ENCODE measurements around the gene MAPK1IP1L. TPM values are rescaled to one million over a fixed set of nuclear protein-coding genes. Genes with fewer than 3 reads are reported as not detected.

MAPK1IP1L gene
- total RNA-seq (2014; rRNA removed; shearing (Covaris generic)) (138 and 162 TPM in 2 replicates), polyA plus RNA-seq (2016; fragmentation: Nextera tagmentation; extraction: Ambion mirVana) (64.0 and 72.4 TPM in 2 replicates)
- long read RNA-seq, partial matches to known transcripts = 4 of 47 reads
- long read RNA-seq, other reads (novel, unspliced or antisense) = 43 of 47 reads

GRCh38 chr14:55051423-55052268 lies at the start of gene MAPK1IP1L:
Gene MAPK1IP1L, plus strand, starts transcription at chr14:55051647. Its CDS starts 10,037 bp downstream, at chr14:55061684.
- Mint-ChIP-seq H3K27me3 (ENCODE audit: insufficient read depth, low read depth, poor library complexity) (no peaks in the 10 kb centered on the region), H3K9me3 (no peaks in the 10 kb centered on the region), H3K36me3 (ENCODE audit: low read depth) (peaks cover 34% of the 10 kb centered on the region; the same call in 2 of the 3 replicates), H3K27ac (peak within 1 kb of the TSS; percentile 100), H3K4me1 (peaks cover 26% of the 10 kb centered on the region), H3K4me3 (peak within 1 kb of the TSS; percentile 88)
- H3K27me3 ChIP-seq (ENCODE audit: insufficient read depth) = no peaks in the 10 kb centered on the region
- DNase-seq (ENCODE audit: low spot score) = peak; percentile 96
- H4K20me1 ChIP-seq (replicated peaks; ENCODE audit: insufficient read depth) = peaks cover 20% of the 10 kb centered on the region
- TF ChIP-seq CTCF (conservative IDR thresholded peaks at IDR 0.05; ENCODE audit: low read depth in 2 of 2) = peak; percentile 65 to 92
- TF ChIP-seq EZH2phosphoT487 (IDR thresholded peaks at IDR 0.05; ENCODE audit: unreplicated experiment) = no peak
- TF ChIP-seq POLR2AphosphoS5 (IDR thresholded peaks at IDR 0.05; ENCODE audit: low read depth) = peak; percentile 98
- peak; percentile 95 for TF ChIP-seq CREB1 (CRISPR knock-in tag; IDR thresholded peaks at IDR 0.05; ENCODE audit: low read depth)
- peak; percentile 37; the same call in 1 of the 2 replicates for TF ChIP-seq ETS1 (IDR thresholded peaks at IDR 0.05)
- H3K79me2 ChIP-seq (replicated peaks; ENCODE audit: insufficient read depth) = peaks cover 46% of the 10 kb centered on the region
- H3K9me2 ChIP-seq (ENCODE audit: insufficient read depth) = no peaks in the 10 kb centered on the region
- H3K4me2 ChIP-seq = peak within 1 kb of the TSS; percentile 83
- H3K27ac ChIP-seq (ENCODE audit: low read depth) = peak within 1 kb of the TSS; percentile 97
- peak within 1 kb of the TSS; percentile 84; the same call in 1 of the 2 replicates for H2AFZ ChIP-seq
- peaks cover 17% of the 10 kb centered on the region for H3K4me1 ChIP-seq (ENCODE audit: insufficient read depth)
- no peaks in the 10 kb centered on the region for H3K36me3 ChIP-seq (ENCODE audit: insufficient read depth)
- peak within 1 kb of the TSS; percentile 86 for H3K4me3 ChIP-seq
- peaks cover 4% of the 10 kb centered on the region; the same call in 1 of the 2 replicates for H3F3A ChIP-seq (replicated peaks; ENCODE audit: low read depth)
- peak; percentile 88 for ATAC-seq

GRCh38 chr14:55005071-55005470 lies 46.4 kb upstream of the MAPK1IP1L start:
- Mint-ChIP-seq H3K4me1 (no peaks in the 10 kb centered on the region), H3K9me3 (no peaks in the 10 kb centered on the region), H3K36me3 (ENCODE audit: low read depth) (peaks cover 78% of the 10 kb centered on the region), H3K4me3 (no peak overlapping the region), H3K27ac (no peak overlapping the region), H3K27me3 (ENCODE audit: insufficient read depth, low read depth, poor library complexity) (no peaks in the 10 kb centered on the region)
- Histone ChIP-seq H3K36me3 (ENCODE audit: insufficient read depth) (peaks cover 76% of the 10 kb centered on the region), H3K79me2 (replicated peaks; ENCODE audit: insufficient read depth) (peaks cover 3% of the 10 kb centered on the region; the same call in 1 of the 2 replicates), H3K4me2 (no peak overlapping the region), H3K27ac (ENCODE audit: low read depth) (no peak overlapping the region), H3F3A (replicated peaks; ENCODE audit: low read depth) (no peaks in the 10 kb centered on the region), H2AFZ (no peak overlapping the region), H3K27me3 (ENCODE audit: insufficient read depth) (no peaks in the 10 kb centered on the region), H3K4me1 (ENCODE audit: insufficient read depth) (no peaks in the 10 kb centered on the region), H3K9me2 (ENCODE audit: insufficient read depth) (no peaks in the 10 kb centered on the region), H4K20me1 (replicated peaks; ENCODE audit: insufficient read depth) (peaks cover 9% of the 10 kb centered on the region; the same call in 1 of the 2 replicates), H3K4me3 (no peak overlapping the region)
- ATAC-seq (no peak), DNase-seq (ENCODE audit: low spot score) (no peak)
- no peak for TF ChIP-seq ZNF462 (CRISPR knock-in tag; IDR thresholded peaks at IDR 0.05)

Measured in GM23338 (cell line).